HepG2 (cell line): ENCODE measurements around the gene APBA3. TPM values are rescaled to one million over a fixed set of nuclear protein-coding genes. Genes with fewer than 3 reads are reported as not detected.
A peak's percentile ranks its signal among the peaks of the same experiment; 100 is the strongest.

ENCODE experiments used
- ATAC-seq: fragments of 200-7000 bp; cut with Tn5 transposase; 3 replicates; pipeline ENCODE4 v1.9.1; 2020; ENCODE audit warnings: mild to moderate bottlenecking, moderate library complexity
- BruUV-seq: library from RNA; stranded (reverse); fragments of 400-500 nt; replicated peaks from 2 replicates; lab custom pipeline; 2021; lab: Mats Ljungman, UMichigan
- CTCF ChIA-PET: fragments of 300-600 bp; formaldehyde crosslinking; extraction: SDS; loops from one replicate; lab custom pipeline; 2021; ENCODE audit warnings: low total read pairs, inconsistent platforms, low intra/inter-chr PET ratio; lab: Yijun Ruan, JAX
- POLR2A ChIA-PET: fragments of 350-600 bp; sonication (Branson Sonifier 250); formaldehyde crosslinking; loops from one replicate; lab custom pipeline; 2020; ENCODE audit warnings: antibody characterized with exemption, inconsistent platforms; lab: Yijun Ruan, JAX
- DNase-seq: peaks from one replicate; pipeline ENCODE4 v3.0.0-alpha.2; 2015; ENCODE audit warnings: low spot score
- FAIRE-seq: peaks from 3 replicates; lab custom pipeline; 2011; peaks lifted over from hg19 to GRCh38; lab: Jason Lieb, UNC
- H2AFZ ChIP-seq: one replicate; pipeline ENCODE4 v1.6.1; 2011; ENCODE audit warnings: low read length, inconsistent platforms
- H3K27ac ChIP-seq: fragments of 300-600 bp; 3 replicates; pipeline ENCODE4 v1.8.0; 2011; ENCODE audit warnings: mixed run types, mild to moderate bottlenecking, mixed read lengths, low read length, inconsistent platforms; ENCODE audit not compliant: insufficient read depth; ENCODE audit errors: extremely low read length
- H3K27me3 ChIP-seq, 2 experiments: fragments of 200-600 bp in 1 of 2; 2 replicates in 1 of 2; 3 replicates in 1 of 2; pipeline versions ENCODE4 v1.6.0 to v1.8.0; 2011; ENCODE audit warnings: low read length in 2 of 2, mild to moderate bottlenecking in 2 of 2, moderate library complexity in 2 of 2, inconsistent platforms in 1 of 2; ENCODE audit not compliant: insufficient read depth in 2 of 2, control insufficient read depth in 1 of 2
- H3K36me3 ChIP-seq, 2 experiments: fragments of 200-600 bp in 1 of 2; replicated peaks in 1 of 2; 2 replicates in 1 of 2; 3 replicates in 1 of 2; pipeline versions ENCODE4 v1.5.1 to v1.8.0; 2011; ENCODE audit warnings: low read length in 2 of 2, inconsistent platforms in 1 of 2; ENCODE audit not compliant: insufficient read depth in 2 of 2, control insufficient read depth in 1 of 2
- H3K4me1 ChIP-seq: 2 replicates; pipeline ENCODE4 v1.5.1; 2012; ENCODE audit warnings: low read length, inconsistent platforms; ENCODE audit not compliant: insufficient read depth
- H3K4me2 ChIP-seq: 2 replicates; pipeline ENCODE4 v1.6.0; 2011; ENCODE audit warnings: low read depth, low read length, inconsistent platforms
- H3K4me3 ChIP-seq, 3 experiments: fragments of 200-600 bp in 1 of 3; sonication (generic), shearing (Covaris generic) in 1 of 3; replicated peaks in 1 of 3; 2 replicates each; pipeline ENCODE4 v1.5.1; 2011 to 2016; ENCODE audit warnings: low read length in 3 of 3, inconsistent platforms in 2 of 3, low read depth in 2 of 3, mild to moderate bottlenecking in 2 of 3, control low read depth in 1 of 3, mixed read lengths in 1 of 3; ENCODE audit not compliant: insufficient read depth in 1 of 3
- H3K79me2 ChIP-seq: one replicate; pipeline ENCODE4 v1.6.1; 2011; ENCODE audit warnings: low read length, inconsistent platforms; ENCODE audit not compliant: insufficient read depth
- H3K9ac ChIP-seq: 2 replicates; pipeline ENCODE4 v1.6.0; 2011; ENCODE audit warnings: mild to moderate bottlenecking, low read depth, low read length, inconsistent platforms; ENCODE audit not compliant: insufficient read depth
- H3K9me3 ChIP-seq: 2 replicates; pipeline ENCODE4 v1.5.1; 2012; ENCODE audit warnings: mild to moderate bottlenecking, low read length
- H4K20me1 ChIP-seq: 2 replicates; pipeline ENCODE4 v1.6.0; 2011; ENCODE audit warnings: inconsistent platforms, mild to moderate bottlenecking, low read length, moderate library complexity; ENCODE audit not compliant: insufficient read depth
- IKZF4 ChIP-seq: sonication (generic); formaldehyde crosslinking; IDR thresholded peaks from 2 replicates; pipeline ENCODE4 v1.5.1; 2020; ENCODE audit warnings: borderline replicate concordance, mild to moderate bottlenecking, low read depth, missing genetic modification reagents; ENCODE audit errors: not compliant biosample characterization
- ZFP36 ChIP-seq: fragments of 150-350 bp; IDR thresholded peaks from 2 replicates; pipeline ENCODE4 v1.6.1; 2018; ENCODE audit warnings: borderline replicate concordance, low read length, low read depth; ENCODE audit not compliant: partially characterized antibody
- ZFP36L1 ChIP-seq: sonication (generic); formaldehyde crosslinking; IDR thresholded peaks from 2 replicates; pipeline ENCODE4 v1.8.0; 2022; ENCODE audit warnings: mild to moderate bottlenecking, missing genetic modification reagents, moderate library complexity
- ZNF362 ChIP-seq: sonication (generic); formaldehyde crosslinking; IDR thresholded peaks from 2 replicates; pipeline ENCODE4 v1.4.0; 2020; ENCODE audit warnings: missing genetic modification reagents, mild to moderate bottlenecking, borderline replicate concordance
- WGBS: methylation state at CpG from one replicate; pipeline ENCODE4 v1.1.6; 2017; ENCODE audit warnings: low lambda C conversion rate; 5-methylcytosine and 5-hydroxymethylcytosine counted together
- in situ Hi-C: cut with HindIII; loops from 2 replicates; pipeline ENCODE4 v1.10.0; 2017; ENCODE audit warnings: low pct_unique_long_range_greater_than_20kb; ENCODE audit not compliant: extremely low pct_ligation_motif_present
- intact Hi-C: fragments of 100-400 bp; cut with micrococcal nuclease; formaldehyde crosslinking; loops from one replicate; pipeline ENCODE4 v1.10.0; 2022; ENCODE audit not compliant: unreplicated experiment
- polyA plus RNA-seq, 8 experiments: library from polyadenylated mRNA; depleted of rRNA in 3 of 8; stranded (reverse) in 7 of 8; unstranded in 1 of 8; fragments of >200 nt; fragmentation: Illumina TruSeq in 4 of 8; extraction: Trizol in 4 of 8; gene quantifications; 2 replicates each; pipeline versions ENCODE4 v1.2.1 to v1.2.3, GENCODE V29; 2011 to 2016; ENCODE audit warnings: low read depth in 4 of 8, missing spikeins in 1 of 8, mixed read lengths in 1 of 8; ENCODE audit not compliant: insufficient read depth in 1 of 8
- total RNA-seq, 5 experiments: library from RNA; depleted of rRNA; stranded (reverse); fragments of >200 nt; fragmentation: Illumina TruSeq; extraction: Trizol; gene quantifications; 2 replicates each; pipeline ENCODE4 v1.2.3, GENCODE V29; 2016; ENCODE audit warnings: low read depth in 1 of 5

Gene APBA3
- total and polyA plus RNA-seq, 2 of the 13 experiments (the other 11 are each of a cell fraction or from before 2014, with no cell fraction given), result 14.2 to 14.3 TPM

GRCh38 chr19:3803986-3804385 is 42.5 kb upstream of the APBA3 start:
- H3K27ac ChIP-seq, result no peak overlapping the region
- BruUV-seq, result no TSS peak
- DNase-seq (no peak), ATAC-seq (no peak), FAIRE-seq (no peak)
- H4K20me1 ChIP-seq, result no peaks in the 10 kb centered on the region
- no peaks in the 10 kb centered on the region for H3K36me3 ChIP-seq
- no peaks in the 10 kb centered on the region for H3K79me2 ChIP-seq
- no peaks in the 10 kb centered on the region for H3K9me3 ChIP-seq
- intact Hi-C loops (no loop called here), in situ Hi-C loops (no loop called here)
- H2AFZ ChIP-seq, result no peak overlapping the region
- H3K4me2 ChIP-seq, result no peak overlapping the region
- no peak overlapping the region for H3K4me3 ChIP-seq
- H3K4me1 ChIP-seq, result no peaks in the 10 kb centered on the region
- ChIA-PET POLR2A (no interaction called here), CTCF (no interaction called here)
- 40% methylated on average over 8 of the region's 10 CpGs for WGBS
- H3K9ac ChIP-seq, result no peak overlapping the region
- H3K27me3 ChIP-seq, result peaks cover 6 to 39% of the 10 kb centered on the region in 2 experiments
- TF ChIP-seq ZNF362 (CRISPR knock-in tag) (peak; percentile 54; the same call in 1 of the 2 replicates), ZFP36L1 (CRISPR knock-in tag) (no peak)

GRCh38 chr19:3803114-3803888 is 41.8 kb upstream of the APBA3 start:
- TF ChIP-seq IKZF4 (CRISPR knock-in tag) (no peak), ZFP36 (peak; percentile 7)
- in situ Hi-C loops, result no loop called here
- ChIA-PET CTCF (no interaction called here), POLR2A (no interaction called here)
- Histone ChIP-seq H3K79me2 (no peaks in the 10 kb centered on the region), H3K27ac (no peak overlapping the region), H2AFZ (no peak overlapping the region), H3K4me1 (no peaks in the 10 kb centered on the region), H3K4me2 (no peak overlapping the region), H3K27me3 (peaks cover 6 to 39% of the 10 kb centered on the region in 2 experiments), H3K36me3 (no peaks in the 10 kb centered on the region), H3K4me3 (no peak overlapping the region), H3K9me3 (no peaks in the 10 kb centered on the region), H3K9ac (no peak overlapping the region), H4K20me1 (no peaks in the 10 kb centered on the region)
- intact Hi-C loops, result no loop called here
- FAIRE-seq (no peak), DNase-seq (no peak), ATAC-seq (no peak)
- no TSS peak for BruUV-seq
- 52% methylated on average over 17 of the region's 24 CpGs for WGBS
